GM12878 (cell line): ENCODE data around the gene CDH7. TPM values are rescaled to one million over a fixed set of nuclear protein-coding genes. Genes with fewer than 3 reads are reported as not detected.

ENCODE experiments used
- ATAC-seq: fragments of 200-7000 bp; cut with Tn5 transposase; 3 replicates; pipeline ENCODE4 v1.9.1; 2020; ENCODE audit warnings: mild to moderate bottlenecking, moderate library complexity
- BruUV-seq: library from RNA; stranded (reverse); fragments of 400-500 nt; replicated peaks from 2 replicates; lab custom pipeline; 2021; lab: Mats Ljungman, UMichigan
- CTCF ChIA-PET: fragments of 300-600 bp; sonication (Branson Sonifier 250); formaldehyde crosslinking; extraction: SDS; loops from one replicate; lab custom pipeline; 2021; ENCODE audit warnings: inconsistent platforms; lab: Yijun Ruan, JAX
- POLR2A ChIA-PET: fragments of 350-600 bp; formaldehyde crosslinking; extraction: SDS; loops from one replicate; lab custom pipeline; 2021; ENCODE audit warnings: inconsistent platforms; lab: Charles Lee
- RAD21 ChIA-PET: fragments of 300-600 bp; sonication (Branson Sonifier 250); formaldehyde crosslinking; loops from one replicate; lab custom pipeline; 2023; ENCODE audit warnings: antibody characterized with exemption; ENCODE audit not compliant: unreplicated experiment; lab: Charles Lee
- SMC1A ChIA-PET: fragments of 300-600 bp; sonication (Branson Sonifier 250); formaldehyde crosslinking; loops from one replicate; lab custom pipeline; 2023; ENCODE audit not compliant: unreplicated experiment, uncharacterized antibody; lab: Charles Lee
- DNase-seq: peaks from one replicate; pipeline ENCODE4 v3.0.0-alpha.2; 2011; ENCODE audit warnings: low read depth, low spot score
- FAIRE-seq: peaks from 3 replicates; lab custom pipeline; 2011; peaks lifted over from hg19 to GRCh38; lab: Jason Lieb, UNC
- H2AFZ ChIP-seq: 2 replicates; pipeline ENCODE4 v1.6.0; 2011; ENCODE audit warnings: low read depth, low read length, control low read depth; ENCODE audit not compliant: control insufficient read depth
- H3K27ac ChIP-seq: 2 replicates; pipeline ENCODE4 v1.5.1; 2011; ENCODE audit warnings: control low read depth; ENCODE audit not compliant: control insufficient read depth, insufficient read depth
- H3K27me3 ChIP-seq, 2 experiments: replicated peaks in 1 of 2; 2 replicates each; pipeline versions ENCODE4 v1.6.0 to v1.6.1; 2011; ENCODE audit warnings: low read length in 1 of 2; ENCODE audit not compliant: control insufficient read depth in 2 of 2, insufficient read depth in 2 of 2
- H3K36me3 ChIP-seq, 2 experiments: 2 replicates each; pipeline ENCODE4 v1.5.1; 2011; ENCODE audit warnings: low read length in 1 of 2; ENCODE audit not compliant: control insufficient read depth in 2 of 2, insufficient read depth in 2 of 2
- H3K4me1 ChIP-seq: 2 replicates; pipeline ENCODE4 v1.6.1; 2011; ENCODE audit warnings: mild to moderate bottlenecking, low read length, moderate library complexity, mixed read lengths; ENCODE audit not compliant: control insufficient read depth, insufficient read depth
- H3K4me2 ChIP-seq: 2 replicates; pipeline ENCODE4 v1.6.0; 2011; ENCODE audit warnings: control low read depth; ENCODE audit not compliant: control insufficient read depth, insufficient read depth
- H3K4me3 ChIP-seq: fragments of 200-600 bp; sonication (generic); 2 replicates; pipeline ENCODE4 v1.5.1; 2016
- H3K79me2 ChIP-seq: 2 replicates; pipeline ENCODE4 v1.6.0; 2011; ENCODE audit warnings: low read length; ENCODE audit not compliant: control insufficient read depth, insufficient read depth
- H3K9ac ChIP-seq: 2 replicates; pipeline ENCODE4 v1.8.0; 2011; ENCODE audit warnings: low read length, control low read depth, mixed read lengths; ENCODE audit not compliant: control insufficient read depth, insufficient read depth
- H3K9me3 ChIP-seq: replicated peaks from 3 replicates; pipeline ENCODE4 v1.5.1; 2011; ENCODE audit warnings: mild to moderate bottlenecking, low read length; ENCODE audit not compliant: control insufficient read depth, insufficient read depth
- H4K20me1 ChIP-seq: 2 replicates; pipeline ENCODE4 v1.6.0; 2011; ENCODE audit not compliant: control insufficient read depth, insufficient read depth
- ATF7 ChIP-seq: fragments of 450-650 bp; IDR thresholded peaks from 2 replicates; pipeline ENCODE4 v1.6.1; 2016; ENCODE audit warnings: low read depth, mild to moderate bottlenecking
- CHD1 ChIP-seq: IDR thresholded peaks from 2 replicates; pipeline ENCODE4 v1.6.1; 2012; ENCODE audit warnings: low read depth, low read length, improper control_type of control experiment
- IKZF2 ChIP-seq, 2 experiments: fragments of 450-650 bp; IDR thresholded peaks; 2 replicates each; pipeline ENCODE4 v1.6.1; 2017; ENCODE audit warnings: mild to moderate bottlenecking in 2 of 2, moderate library complexity in 2 of 2
- POLR2AphosphoS5 ChIP-seq: IDR thresholded peaks from 2 replicates; pipeline ENCODE4 v1.6.1; 2011; ENCODE audit warnings: mild to moderate bottlenecking, low read length, inconsistent platforms
- RB1 ChIP-seq: fragments of 450-650 bp; formaldehyde crosslinking; IDR thresholded peaks from 2 replicates; pipeline ENCODE4 v1.6.1; 2017; ENCODE audit warnings: mild to moderate bottlenecking, borderline replicate concordance
- RELA ChIP-seq: fragments of 450-650 bp; IDR thresholded peaks from 2 replicates; pipeline ENCODE4 v1.8.0; 2014; ENCODE audit warnings: borderline replicate concordance; ENCODE audit not compliant: partially characterized antibody
- RELB ChIP-seq: fragments of 450-650 bp; IDR thresholded peaks from 2 replicates; pipeline ENCODE4 v1.6.1; 2017; ENCODE audit warnings: low read depth, mild to moderate bottlenecking, moderate library complexity
- SMAD1 ChIP-seq: fragments of 450-650 bp; IDR thresholded peaks from 2 replicates; pipeline ENCODE4 v1.6.1; 2018; ENCODE audit warnings: mild to moderate bottlenecking, low read depth; ENCODE audit not compliant: partially characterized antibody
- SP1 ChIP-seq: IDR thresholded peaks from one replicate; pipeline ENCODE4 v1.6.1; 2011; ENCODE audit warnings: low read depth, low read length
- TAF1 ChIP-seq: IDR thresholded peaks from 2 replicates; pipeline ENCODE4 v1.6.1; 2011; ENCODE audit warnings: mild to moderate bottlenecking, low read depth, low read length, borderline replicate concordance
- TARDBP ChIP-seq: IDR thresholded peaks from 2 replicates; pipeline ENCODE4 v1.6.1; 2016; ENCODE audit warnings: borderline replicate concordance
- TCF12 ChIP-seq: IDR thresholded peaks from 2 replicates; pipeline ENCODE4 v1.6.1; 2011; ENCODE audit warnings: low read depth, mild to moderate bottlenecking, low read length
- WGBS: methylation state at CpG from one replicate; pipeline ENCODE4 v1.1.6; 2016; ENCODE audit warnings: low lambda C conversion rate; ENCODE audit not compliant: insufficient replicate concordance, insufficient coverage; ENCODE audit errors: missing lambda C conversion rate; 5-methylcytosine and 5-hydroxymethylcytosine counted together
- in situ Hi-C: fragments of 300-500 bp; cut with MboI; formaldehyde crosslinking; loops from 9 replicates; pipeline ENCODE4 v1.14.3; 2018; ENCODE audit warnings: mixed read lengths
- intact Hi-C: fragments of 100-400 bp; cut with micrococcal nuclease; formaldehyde crosslinking; loops from one replicate; pipeline ENCODE4 v1.14.2; 2022; ENCODE audit not compliant: unreplicated experiment
- polyA plus RNA-seq, 11 experiments: library from polyadenylated mRNA; depleted of rRNA in 4 of 11; unstranded in 6 of 11; stranded (reverse) in 5 of 11; fragments of >200 nt; fragmentation: Nextera tagmentation in 4 of 11; fragmentation: Illumina TruSeq in 1 of 11; extraction: Ambion mirVana in 4 of 11; extraction: Trizol in 1 of 11; gene quantifications; 1 replicate in 1 of 11; 2 replicates in 10 of 11; pipeline versions ENCODE4 v1.2.1 to v1.2.3, GENCODE V29; 2011 to 2016; ENCODE audit warnings: inconsistent platforms in 2 of 11, missing spikeins in 2 of 11, low read depth in 1 of 11
- total RNA-seq, 4 experiments: library from RNA; depleted of rRNA in 3 of 4; stranded (reverse); fragments of >200 nt in 3 of 4; fragmentation: Illumina TruSeq in 1 of 4; extraction: Trizol in 1 of 4; gene quantifications; 2 replicates each; pipeline versions ENCODE4 v1.2.1 to v1.2.3, GENCODE V29; 2013 to 2021
- TF ChIP-seq, protein P1 (sequence below), 3 experiments: IDR thresholded peaks in 2 of 3; conservative IDR thresholded peaks in 1 of 3; 2 replicates each; pipeline ENCODE4 v1.5.1; 2011; ENCODE audit warnings: low read depth in 3 of 3, low read length in 3 of 3, mild to moderate bottlenecking in 3 of 3, control low read depth in 2 of 3, moderate library complexity in 2 of 3, inconsistent platforms in 1 of 3, mixed read lengths in 1 of 3; ENCODE audit not compliant: control insufficient read depth in 2 of 3, insufficient read depth in 1 of 3; ENCODE audit errors: extremely low read depth in 1 of 3
- TF ChIP-seq, protein P2 (sequence below): fragments of 450-650 bp; IDR thresholded peaks from 2 replicates; pipeline ENCODE4 v1.6.1; 2014; ENCODE audit warnings: mild to moderate bottlenecking

Gene CDH7
- total and polyA plus RNA-seq, 10 of the 15 experiments (the other 5 are each of a cell fraction or from before 2014, with no cell fraction given): 0.03 TPM; not detected in 9

DNA sequence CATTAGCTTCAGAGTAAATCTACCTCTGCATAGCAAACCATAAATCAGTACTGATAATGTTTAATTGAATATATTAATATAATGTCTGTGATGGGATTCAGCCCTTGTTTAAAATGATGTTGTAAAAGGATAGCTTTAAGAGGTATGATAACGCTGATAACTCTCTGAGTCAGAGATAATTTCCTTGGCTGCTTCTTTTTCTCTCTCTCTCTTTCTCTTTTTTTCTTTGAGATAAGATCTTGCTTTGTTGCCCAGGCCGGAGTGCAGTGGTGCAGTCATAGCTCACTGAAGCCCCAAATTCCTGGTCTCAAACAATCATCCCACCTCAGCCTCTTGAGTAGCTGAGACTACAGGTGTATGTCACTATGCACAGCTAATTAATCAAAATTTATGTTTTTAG, 35.7 kb downstream of the CDH7 start:
- Histone ChIP-seq H2AFZ (no peak overlapping the region), H3K4me2 (no peak overlapping the region), H3K36me3 (no peaks in the 10 kb centered on the region), H4K20me1 (no peaks in the 10 kb centered on the region), H3K4me1 (no peaks in the 10 kb centered on the region), H3K4me3 (no peak overlapping the region), H3K79me2 (no peaks in the 10 kb centered on the region), H3K27me3 (no peaks in the 10 kb centered on the region), H3K9me3 (no peaks in the 10 kb centered on the region), H3K27ac (no peak overlapping the region), H3K9ac (no peak overlapping the region)
- BruUV-seq: no TSS peak
- no peak for TF ChIP-seq RELB
- no peak for TF ChIP-seq CHD1
- TF ChIP-seq SMAD1: no peak
- TF ChIP-seq TARDBP: no peak
- in situ Hi-C loops (no loop called here), intact Hi-C loops (no loop called here)
- SMC1A ChIA-PET: interaction anchor here (1.1 to 1.6 kb wide), 2 partner anchors 12 to 33 kb away, joined by 3 read pairs; no protein-coding TSS in a partner anchor
- no peak for FAIRE-seq
- POLR2A ChIA-PET: no interaction called here
- WGBS: 42% methylated on average over 2 of the region's 2 CpGs
- no peak for DNase-seq
- RAD21 ChIA-PET: interaction anchor here (1.2 kb wide), 1 partner anchor 118 kb away, joined by 4 read pairs; no protein-coding TSS in a partner anchor
- no peak for ATAC-seq
- CTCF ChIA-PET: interaction anchor here (0.9 to 1.3 kb wide), 2 partner anchors 11 to 16 kb away, joined by 3 read pairs; no protein-coding TSS in a partner anchor

DNA sequence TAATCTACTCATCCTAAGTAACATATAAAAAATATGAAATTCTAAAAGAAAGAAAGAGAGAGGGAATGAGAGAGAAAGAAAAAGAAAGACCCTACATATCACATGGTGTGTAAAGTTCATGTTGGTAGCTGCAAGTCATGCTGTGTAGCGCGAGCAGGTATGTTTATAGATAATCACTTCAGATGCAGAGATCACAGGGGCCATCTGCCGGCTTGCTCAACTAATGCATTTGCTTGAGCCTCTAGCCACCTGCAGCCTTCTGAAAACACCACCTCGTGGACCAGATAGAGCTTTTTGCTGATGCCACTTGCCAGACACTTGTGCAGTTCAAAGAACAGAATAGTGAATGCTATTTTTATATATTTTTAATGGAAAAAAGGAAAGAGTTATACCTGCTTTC, 37.6 kb downstream of the CDH7 start:
- BruUV-seq: no TSS peak
- SMC1A ChIA-PET: interaction anchor here (1.6 kb wide), 1 partner anchor 15 kb away, joined by 3 read pairs; no protein-coding TSS in a partner anchor
- TF ChIP-seq, protein P1, sequence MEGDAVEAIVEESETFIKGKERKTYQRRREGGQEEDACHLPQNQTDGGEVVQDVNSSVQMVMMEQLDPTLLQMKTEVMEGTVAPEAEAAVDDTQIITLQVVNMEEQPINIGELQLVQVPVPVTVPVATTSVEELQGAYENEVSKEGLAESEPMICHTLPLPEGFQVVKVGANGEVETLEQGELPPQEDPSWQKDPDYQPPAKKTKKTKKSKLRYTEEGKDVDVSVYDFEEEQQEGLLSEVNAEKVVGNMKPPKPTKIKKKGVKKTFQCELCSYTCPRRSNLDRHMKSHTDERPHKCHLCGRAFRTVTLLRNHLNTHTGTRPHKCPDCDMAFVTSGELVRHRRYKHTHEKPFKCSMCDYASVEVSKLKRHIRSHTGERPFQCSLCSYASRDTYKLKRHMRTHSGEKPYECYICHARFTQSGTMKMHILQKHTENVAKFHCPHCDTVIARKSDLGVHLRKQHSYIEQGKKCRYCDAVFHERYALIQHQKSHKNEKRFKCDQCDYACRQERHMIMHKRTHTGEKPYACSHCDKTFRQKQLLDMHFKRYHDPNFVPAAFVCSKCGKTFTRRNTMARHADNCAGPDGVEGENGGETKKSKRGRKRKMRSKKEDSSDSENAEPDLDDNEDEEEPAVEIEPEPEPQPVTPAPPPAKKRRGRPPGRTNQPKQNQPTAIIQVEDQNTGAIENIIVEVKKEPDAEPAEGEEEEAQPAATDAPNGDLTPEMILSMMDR (IDR thresholded peaks at IDR 0.05 in 2 of 3, conservative IDR thresholded peaks at IDR 0.05 in 1 of 3; ENCODE audit: control insufficient read depth in 2 of 3, extremely low read depth in 1 of 3, insufficient read depth in 1 of 3, low read depth in 3 of 3, low read length in 3 of 3): no peak; a peak in 1 of 6 replicates
- no peak for TF ChIP-seq IKZF2 (IDR thresholded peaks at IDR 0.05)
- TF ChIP-seq TCF12: no peak
- TF ChIP-seq RB1: no peak
- no peak for TF ChIP-seq ATF7
- TF ChIP-seq POLR2AphosphoS5: no peak
- TF ChIP-seq, protein P2, sequence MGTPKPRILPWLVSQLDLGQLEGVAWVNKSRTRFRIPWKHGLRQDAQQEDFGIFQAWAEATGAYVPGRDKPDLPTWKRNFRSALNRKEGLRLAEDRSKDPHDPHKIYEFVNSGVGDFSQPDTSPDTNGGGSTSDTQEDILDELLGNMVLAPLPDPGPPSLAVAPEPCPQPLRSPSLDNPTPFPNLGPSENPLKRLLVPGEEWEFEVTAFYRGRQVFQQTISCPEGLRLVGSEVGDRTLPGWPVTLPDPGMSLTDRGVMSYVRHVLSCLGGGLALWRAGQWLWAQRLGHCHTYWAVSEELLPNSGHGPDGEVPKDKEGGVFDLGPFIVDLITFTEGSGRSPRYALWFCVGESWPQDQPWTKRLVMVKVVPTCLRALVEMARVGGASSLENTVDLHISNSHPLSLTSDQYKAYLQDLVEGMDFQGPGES: no peak
- TF ChIP-seq SP1: no peak
- no peak for TF ChIP-seq RELA
- TF ChIP-seq TAF1: no peak

More for the DNA sequence above, 37.6 kb downstream of the CDH7 start:
- no peak overlapping the region for H3K4me3 ChIP-seq
- H3K9me3 ChIP-seq: no peaks in the 10 kb centered on the region
- ChIA-PET POLR2A (no interaction called here), CTCF (interaction anchor here (1.1 to 1.8 kb wide), 2 partner anchors 30 to 35 kb away, joined by 3 to 4 read pairs; no protein-coding TSS in a partner anchor), RAD21 (interaction anchor here (1.2 to 1.7 kb wide), 2 partner anchors 35 to 78 kb away, joined by 3 to 4 read pairs; no protein-coding TSS in a partner anchor)
- no peak for DNase-seq
- 53% methylated on average over 4 of the region's 4 CpGs for WGBS
- no peak overlapping the region for H3K27ac ChIP-seq
- H3K79me2 ChIP-seq: no peaks in the 10 kb centered on the region
- in situ Hi-C loops: no loop called here
- no peak overlapping the region for H3K4me2 ChIP-seq
- no peaks in the 10 kb centered on the region for H4K20me1 ChIP-seq
- H3K9ac ChIP-seq: no peak overlapping the region
- FAIRE-seq: no peak
- H3K27me3 ChIP-seq: no peaks in the 10 kb centered on the region
- no peaks in the 10 kb centered on the region for H3K4me1 ChIP-seq
- H2AFZ ChIP-seq: no peak overlapping the region
- ATAC-seq: peak; percentile 43; the same call in 1 of the 3 replicates
- intact Hi-C loops: no loop called here
- H3K36me3 ChIP-seq: no peaks in the 10 kb centered on the region
